ENCODE results near the gene ITPR1. TPM values are rescaled to one million over a fixed set of nuclear protein-coding genes. Genes with fewer than 3 reads are reported as not detected.
A peak's percentile ranks its signal among the peaks of the same experiment; 100 is the strongest.

The ITPR1 gene
- total and polyA plus RNA-seq, 3 donors from 2014 or later, result 26.5 to 129 (median 59.7) TPM

- Histone ChIP-seq H3K4me1 (peaks cover 23% of the 10 kb centered on the region), H3K4me3 (no peak overlapping the region), H3K36me3 (ENCODE audit: low read depth, missing control alignments) (no peaks in the 10 kb centered on the region), H3K27me3 (no peaks in the 10 kb centered on the region), H3K27ac (no peak overlapping the region), H3K9me3 (no peaks in the 10 kb centered on the region)
- intact Hi-C loops (cut with DNase I; ENCODE audit: low total_unique reads), result no loop called here
- TF ChIP-seq POLR2A (IDR thresholded peaks at IDR 0.05) (no peak), CTCF (IDR thresholded peaks at IDR 0.05) (no peak)
- no peak for DNase-seq
- 75 to 83% methylated on average over 16 of the region's 16 CpGs for WGBS, 2 donors
Measured at GRCh38 chr3:4748701-4749378, 255.7 kb downstream of the ITPR1 start.

- Histone ChIP-seq H3K4me1 (peaks cover 23% of the 10 kb centered on the region), H3K27ac (peak overlapping the region; percentile 42 to 66), H3K36me3 (ENCODE audit: low read depth, missing control alignments) (no peaks in the 10 kb centered on the region), H3K4me3 (no peak overlapping the region), H3K9me3 (no peaks in the 10 kb centered on the region), H3K27me3 (no peaks in the 10 kb centered on the region)
- intact Hi-C loops (cut with DNase I; ENCODE audit: low total_unique reads), result no loop called here
- 89 to 98% methylated on average over 5 of the region's 5 CpGs for WGBS, 2 donors
- TF ChIP-seq POLR2A (IDR thresholded peaks at IDR 0.05), result no peak
- TF ChIP-seq CTCF (IDR thresholded peaks at IDR 0.05), result no peak
- DNase-seq, result no peak
Measured at GRCh38 chr3:4749567-4750002, 256.4 kb downstream of the ITPR1 start.

GRCh38 chr3:4750306-4750968, 257.3 kb downstream of the ITPR1 start:
- Histone ChIP-seq H3K36me3 (ENCODE audit: low read depth, missing control alignments) (no peaks in the 10 kb centered on the region), H3K4me3 (no peak overlapping the region), H3K4me1 (peaks cover 23% of the 10 kb centered on the region), H3K9me3 (no peaks in the 10 kb centered on the region), H3K27me3 (no peaks in the 10 kb centered on the region), H3K27ac (peak overlapping the region; percentile 42 to 66)
- intact Hi-C loops (cut with DNase I; ENCODE audit: low total_unique reads), result no loop called here
- 39 to 41% methylated on average over 7 of the region's 7 CpGs for WGBS, 2 donors
- DNase-seq, result no peak
- TF ChIP-seq CTCF (IDR thresholded peaks at IDR 0.05) (no peak), POLR2A (IDR thresholded peaks at IDR 0.05) (no peak)

GRCh38 chr3:4751029-4751501, 257.9 kb downstream of the ITPR1 start:
- Histone ChIP-seq H3K4me1 (peaks cover 23% of the 10 kb centered on the region), H3K36me3 (ENCODE audit: low read depth, missing control alignments) (no peaks in the 10 kb centered on the region), H3K4me3 (no peak overlapping the region), H3K27ac (peak overlapping the region; percentile 2 to 66), H3K27me3 (no peaks in the 10 kb centered on the region), H3K9me3 (no peaks in the 10 kb centered on the region)
- TF ChIP-seq CTCF (IDR thresholded peaks at IDR 0.05), result no peak
- no peak for TF ChIP-seq POLR2A (IDR thresholded peaks at IDR 0.05)
- no peak for DNase-seq
- WGBS, 2 donors, result 63 to 73% methylated on average over 7 of the region's 7 CpGs
- intact Hi-C loops (cut with DNase I; ENCODE audit: low total_unique reads), result no loop called here
